Heart left ventricle (tissue), 13 donors: ENCODE results near the gene RETN.

Source experiments
- CTCF ChIP-seq, 12 donors: fragments of 200-600 bp; sonication (generic) in 4 of 12; IDR thresholded peaks; one replicate each; pipeline versions ENCODE4 v1.5.0 to v1.8.0; 2018 to 2022; ENCODE audit warnings: antibody characterized with exemption in 12 of 12, mild to moderate bottlenecking in 5 of 12
- POLR2A ChIP-seq, 2 donors: fragments of 450-650 bp; IDR thresholded peaks; one replicate each; pipeline ENCODE4 v1.6.1; 2017; ENCODE audit warnings: antibody characterized with exemption in 2 of 2, mild to moderate bottlenecking in 2 of 2, moderate library complexity in 2 of 2
- donor health status: ischemic (EF 13 %, LVEDD 7.1; RV severe dilation, severe dysfunction).
- donor health status: DM: no; HTN: yes; CAD: no.
- donor health status: DM: no; HTN: no; CAD: no.
- donor health status: ischemic (EF 25% LVEDD 6.9; RV normal size, moderate dysfunction).
- donor health status: ischemic (EF 25% LVEDD 5.7; RV mildly dilated, moderate dysfunction).
- donor health status: ischemic (EF 35%, LVEDD 5.7; RV mildly dilated, moderate dysfunction).
- donor health status: nonischemic (EF 11% LVEDD 7.7; RV severe dilation, severe dysfunction).
- donor health status: DM: yes; HTN: yes; CAD: no.
- donor health status: PGD.
- donor health status: ischemic (EF 29% LVEDD 5.4; RV normal size, mild dysfunction).
- donor health status: nonischemic (EF 23%, LVEDD 6.1; RV moderate dilation, normal function).

- TF ChIP-seq CTCF (IDR thresholded peaks at IDR 0.05) (no peak), POLR2A (IDR thresholded peaks at IDR 0.05) (no peak)
These were observed 24.3 kb upstream of the RETN start for GRCh38 chr19:7644550-7644877.
